Measurements from ENCODE around the gene PTGIS. TPM values are rescaled to one million over a fixed set of nuclear protein-coding genes. Genes with fewer than 3 reads are reported as not detected.

The PTGIS gene
- total and polyA plus RNA-seq, 2 donors (not counting 3 experiments of a cell fraction or from before 2014, with no cell fraction given) = 6.2 to 11.8 TPM

DNA sequence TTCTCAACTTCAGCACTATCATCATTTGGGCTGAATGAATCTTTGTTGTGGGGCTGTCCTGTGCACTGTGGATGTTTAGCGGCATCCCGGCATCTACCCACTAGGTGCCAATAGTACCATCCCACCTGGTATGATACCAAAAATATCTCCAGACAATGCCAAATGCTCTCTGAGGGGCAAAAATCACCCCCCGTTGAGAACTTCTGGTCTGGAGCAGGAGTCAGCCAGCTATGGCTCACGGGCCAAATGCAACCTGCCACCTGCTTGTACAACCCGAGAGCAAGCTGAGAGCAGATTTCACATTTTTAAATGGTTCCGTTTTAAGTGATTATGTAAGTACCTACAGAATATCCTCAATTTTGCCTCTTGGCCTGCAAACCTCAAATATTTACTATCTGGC lies 112.2 kb downstream of the PTGIS start:
- Histone ChIP-seq H3K27ac (ENCODE audit: insufficient read depth, low read depth, low read length) (no peak overlapping the region), H3K9me3 (replicated peaks; ENCODE audit: control insufficient read depth, insufficient read depth, low read length) (no peaks in the 10 kb centered on the region), H3K79me2 (ENCODE audit: control insufficient read depth, insufficient read depth, low read length) (no peaks in the 10 kb centered on the region), H3K4me2 (ENCODE audit: insufficient read depth, low read length) (no peak overlapping the region), H4K20me1 (replicated peaks; ENCODE audit: control insufficient read depth, extremely low read depth, insufficient read depth, low read length) (no peaks in the 10 kb centered on the region), H2AFZ (ENCODE audit: low read depth, low read length) (no peak overlapping the region), H3K4me3 (replicated peaks in 1 of 3; ENCODE audit: insufficient read depth in 1 of 3, low read depth in 1 of 3, low read length in 3 of 3) (no peak overlapping the region), H3K36me3 (ENCODE audit: control insufficient read depth in 2 of 2, extremely low read depth in 1 of 2, insufficient read depth in 2 of 2, low read length in 2 of 2) (no peaks in the 10 kb centered on the region), H3K27me3 (ENCODE audit: control insufficient read depth in 2 of 2, insufficient read depth in 2 of 2, low read length in 2 of 2) (peaks cover 5 to 7% of the 10 kb centered on the region in 2 experiments), H3K4me1 (ENCODE audit: control insufficient read depth, extremely low read depth, insufficient read depth, low read length) (peaks cover 2% of the 10 kb centered on the region), H3K9ac (replicated peaks; ENCODE audit: extremely low read depth, insufficient read depth, low read length) (no peak overlapping the region), H3K9me1 (replicated peaks; ENCODE audit: control insufficient read depth, extremely low read depth, insufficient read depth, low read length) (no peaks in the 10 kb centered on the region)
- DNase-seq (ENCODE audit: low read depth, low spot score) = no peak
- dilution Hi-C loops (cut with MboI; ENCODE audit: extremely low pct_ligation_motif_present, low sequenced_read_pairs) = no loop called here
- intact Hi-C loops (cut with micrococcal nuclease) = no loop called here
- no peak for FAIRE-seq
- BruUV-seq (replicated peaks) = no TSS peak
- CTCF ChIA-PET = no interaction called here
- POLR2A ChIA-PET = no interaction called here
- no peak for TF ChIP-seq POLR2A (IDR thresholded peaks at IDR 0.05; ENCODE audit: low read depth, low read length)
- no peak for TF ChIP-seq MYC (IDR thresholded peaks at IDR 0.05; ENCODE audit: low read depth, low read length)
- no peak for TF ChIP-seq POLR2AphosphoS5 (IDR thresholded peaks at IDR 0.05; ENCODE audit: insufficient read depth, low read depth, low read length)
- no peak for TF ChIP-seq EZH2 (IDR thresholded peaks at IDR 0.05; ENCODE audit: borderline replicate concordance, low read depth, low read length, severe bottlenecking)
- TF ChIP-seq JUN (IDR thresholded peaks at IDR 0.05; ENCODE audit: borderline replicate concordance, insufficient read depth, insufficient read length, low read depth) = no peak
- TF ChIP-seq GATA2 (IDR thresholded peaks at IDR 0.05; ENCODE audit: insufficient read depth, insufficient read length, low read depth, low read length) = no peak
- no peak for TF ChIP-seq FOS (IDR thresholded peaks at IDR 0.05; ENCODE audit: borderline replicate concordance, insufficient read depth, low read length)
- TF ChIP-seq, protein P1, sequence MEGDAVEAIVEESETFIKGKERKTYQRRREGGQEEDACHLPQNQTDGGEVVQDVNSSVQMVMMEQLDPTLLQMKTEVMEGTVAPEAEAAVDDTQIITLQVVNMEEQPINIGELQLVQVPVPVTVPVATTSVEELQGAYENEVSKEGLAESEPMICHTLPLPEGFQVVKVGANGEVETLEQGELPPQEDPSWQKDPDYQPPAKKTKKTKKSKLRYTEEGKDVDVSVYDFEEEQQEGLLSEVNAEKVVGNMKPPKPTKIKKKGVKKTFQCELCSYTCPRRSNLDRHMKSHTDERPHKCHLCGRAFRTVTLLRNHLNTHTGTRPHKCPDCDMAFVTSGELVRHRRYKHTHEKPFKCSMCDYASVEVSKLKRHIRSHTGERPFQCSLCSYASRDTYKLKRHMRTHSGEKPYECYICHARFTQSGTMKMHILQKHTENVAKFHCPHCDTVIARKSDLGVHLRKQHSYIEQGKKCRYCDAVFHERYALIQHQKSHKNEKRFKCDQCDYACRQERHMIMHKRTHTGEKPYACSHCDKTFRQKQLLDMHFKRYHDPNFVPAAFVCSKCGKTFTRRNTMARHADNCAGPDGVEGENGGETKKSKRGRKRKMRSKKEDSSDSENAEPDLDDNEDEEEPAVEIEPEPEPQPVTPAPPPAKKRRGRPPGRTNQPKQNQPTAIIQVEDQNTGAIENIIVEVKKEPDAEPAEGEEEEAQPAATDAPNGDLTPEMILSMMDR (IDR thresholded peaks at IDR 0.05; ENCODE audit: extremely low read depth in 1 of 2, insufficient read depth in 1 of 2, low read depth in 1 of 2, low read length in 2 of 2) = no peak
- TF ChIP-seq MAX (IDR thresholded peaks at IDR 0.05; ENCODE audit: insufficient read depth, insufficient read length) = no peak

Other genes starting within 250 kb of the PTGIS start
- not detected in 2 replicates for gene KCNB1, start 85.5 kb downstream of the PTGIS start, total RNA-seq
- not detected in 2 replicates for gene KCNB1, start 85.5 kb downstream of the PTGIS start, polyA plus RNA-seq
- gene B4GALT5, start 145.7 kb upstream of the PTGIS start, total RNA-seq = 58.5 and 70.1 TPM in 2 replicates
- 51.0 and 54.4 TPM in 2 replicates for gene B4GALT5, start 145.7 kb upstream of the PTGIS start, polyA plus RNA-seq
- gene SLC9A8, start 244.7 kb upstream of the PTGIS start, total RNA-seq = 11.2 and 14.4 TPM in 2 replicates
- gene SLC9A8, start 244.7 kb upstream of the PTGIS start, polyA plus RNA-seq = 4.4 and 5.1 TPM in 2 replicates